Fibroblast of peridontal ligament (primary cell): ENCODE measurements around the gene ABHD16B.
"Not testable (repeated sequence)": the region's sequence is repeated elsewhere in the genome, so short reads cannot be mapped to it uniquely, and the experiment has no call there.

Experiments
- DNase-seq: peaks from one replicate; pipeline ENCODE4 v3.0.0-alpha.2; 2010; ENCODE audit errors: extremely low read depth

ABHD16B gene

DNA sequence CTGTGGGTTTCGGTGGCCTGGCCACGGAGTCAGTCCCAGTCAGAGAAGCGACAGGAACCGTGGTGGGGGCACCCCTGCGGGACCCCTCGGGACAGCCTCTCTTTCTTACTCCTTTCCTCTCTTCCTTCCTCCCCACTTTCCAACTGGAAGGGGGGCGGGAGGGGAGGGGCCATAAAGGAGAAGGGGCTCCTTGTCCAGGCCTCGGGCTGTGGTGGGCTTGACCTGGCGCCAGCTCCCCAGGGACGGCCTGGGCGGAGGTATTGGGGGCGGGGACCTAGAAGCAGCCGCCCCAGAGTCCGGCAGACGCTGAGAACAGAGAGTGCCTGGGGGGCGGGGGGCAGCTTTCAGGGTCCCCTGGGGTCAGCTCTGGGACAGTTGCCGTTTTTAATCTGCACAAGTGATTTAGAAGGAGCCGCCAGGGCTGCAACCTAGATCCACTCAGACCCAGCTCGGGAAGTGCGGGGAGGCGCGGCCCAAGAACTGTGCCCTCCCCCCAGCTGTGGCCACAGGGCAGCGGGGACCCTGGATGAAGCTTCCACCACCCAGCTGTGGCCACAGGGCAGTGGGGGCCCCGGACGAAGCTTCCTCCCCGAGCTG lies 6.4 kb upstream of the ABHD16B start:
- no peak for DNase-seq

DNA sequence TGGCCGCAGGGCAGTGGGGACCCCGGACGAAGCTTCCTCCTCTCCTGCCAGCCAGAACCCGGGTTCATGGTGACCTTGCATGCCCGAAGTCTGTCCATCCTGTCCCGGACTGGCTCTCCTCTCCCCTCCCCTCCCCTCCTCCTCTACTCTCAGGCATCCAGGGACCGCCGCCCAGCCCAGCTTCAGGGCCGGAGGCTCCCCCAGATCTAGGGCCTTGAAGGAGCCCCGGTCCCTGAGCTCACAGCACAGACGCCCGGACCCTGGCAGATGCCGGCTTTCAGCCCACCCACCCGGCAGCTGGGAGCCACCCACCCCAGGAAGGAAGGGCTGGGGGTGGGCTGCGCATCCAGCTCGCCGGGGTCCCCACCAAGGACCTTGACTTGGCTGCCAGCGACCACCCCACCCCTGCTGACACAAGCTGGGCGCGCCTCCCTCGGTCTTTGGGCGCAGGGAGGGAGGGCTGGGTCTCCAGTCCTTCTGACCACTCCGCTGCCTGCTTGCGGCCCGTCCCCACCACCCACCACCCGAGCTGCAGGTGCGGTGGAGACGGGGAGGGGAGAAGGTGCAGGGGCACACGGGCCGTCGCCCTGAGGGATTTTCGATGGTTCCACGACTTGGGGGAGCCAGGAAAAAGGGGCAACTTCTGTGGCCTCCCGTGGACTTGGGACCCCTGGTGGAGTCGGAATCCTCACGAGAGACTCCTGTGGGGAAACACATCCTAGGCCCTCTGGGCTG lies 5.8 kb upstream of the ABHD16B start:
- DNase-seq, result no peak

DNA sequence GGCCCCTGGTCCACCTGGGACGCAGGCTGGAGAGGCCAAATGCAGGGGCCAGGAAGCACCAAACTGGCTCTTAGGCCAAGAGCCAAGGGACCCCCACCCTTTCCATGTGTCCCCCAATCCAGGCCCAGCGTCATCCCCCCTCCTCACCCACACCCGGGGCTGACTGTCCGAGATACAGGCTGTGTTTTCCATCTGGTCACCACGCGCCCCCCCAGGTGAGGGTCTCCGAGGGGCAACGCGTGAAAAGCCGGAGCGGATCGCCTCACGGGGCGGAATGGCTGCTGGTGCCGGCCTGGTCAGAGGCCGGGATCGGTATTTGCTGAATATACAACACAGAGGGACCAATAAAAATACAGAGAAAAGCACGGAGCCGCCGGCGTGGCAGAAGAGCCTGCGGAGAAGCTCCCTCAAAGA lies 5.2 kb upstream of the ABHD16B start:
- DNase-seq, result no peak

DNA sequence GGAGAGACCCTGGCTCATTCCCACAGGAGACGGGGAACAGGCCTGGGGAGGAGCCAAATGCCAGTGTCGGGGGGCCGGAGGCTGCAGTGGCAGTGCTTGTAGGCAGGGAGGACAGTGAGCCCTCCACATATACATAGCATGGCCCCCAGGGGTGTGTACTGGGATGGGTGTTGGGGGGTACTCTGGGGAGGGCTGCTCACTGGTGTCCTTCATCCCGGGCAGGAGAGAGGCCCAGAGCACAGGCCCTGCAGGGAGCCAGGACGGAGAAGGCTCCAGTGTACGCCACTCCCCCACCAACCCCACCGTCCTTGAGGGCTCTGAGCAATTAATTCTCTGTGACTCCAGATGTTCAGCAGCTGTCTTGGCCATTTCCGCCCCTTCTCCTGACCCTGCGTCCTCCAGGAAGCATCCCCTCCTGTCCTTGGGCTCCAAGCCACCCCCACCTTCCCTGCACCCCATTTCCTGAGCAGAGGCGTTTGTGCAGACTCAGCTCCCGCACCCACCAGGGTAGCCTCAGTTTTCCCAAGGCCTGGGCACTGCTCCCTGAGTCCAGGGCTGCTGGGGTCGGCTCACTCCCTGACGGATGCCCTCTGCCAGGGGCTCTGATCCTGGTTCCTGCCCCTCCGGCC lies 3.4 kb upstream of the ABHD16B start:
- DNase-seq, result no peak

DNA sequence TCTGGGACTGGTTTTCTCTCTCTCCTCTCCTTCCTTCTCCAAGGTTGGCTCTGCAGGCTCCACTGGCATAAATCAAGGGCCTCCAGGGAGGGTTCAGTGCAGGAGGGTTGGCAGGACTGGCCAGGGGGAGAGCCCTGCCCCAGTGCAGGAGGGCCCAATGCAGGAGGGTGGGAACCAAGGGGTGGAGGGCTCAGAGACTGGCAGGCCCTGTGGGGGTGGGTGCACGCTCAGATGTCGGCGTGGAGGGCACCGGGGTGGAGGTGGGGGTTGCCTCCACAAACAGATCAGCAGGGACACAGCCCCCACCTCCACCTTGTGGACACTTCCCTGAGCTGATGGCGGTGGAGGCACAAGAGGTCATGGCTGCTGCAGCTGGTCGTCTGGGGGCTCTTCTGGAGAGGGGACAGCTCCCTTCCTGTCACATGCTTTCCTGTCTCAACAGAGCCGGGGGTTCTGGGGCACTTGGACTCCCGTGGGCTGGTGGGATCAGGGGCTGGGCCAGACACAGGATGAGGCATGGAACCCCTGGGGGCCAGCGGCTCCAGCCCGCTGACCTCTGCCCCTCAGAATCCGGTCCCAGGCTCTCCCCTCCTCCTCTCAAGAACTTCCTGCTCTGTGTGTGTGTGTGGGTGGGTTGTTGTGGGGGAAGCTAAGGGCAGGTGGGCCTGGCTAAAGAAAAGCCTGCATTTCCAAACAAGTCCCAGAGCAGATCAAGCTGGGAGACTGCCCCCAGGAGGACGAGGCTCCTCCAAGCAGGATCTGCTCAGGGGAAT lies 2.7 kb upstream of the ABHD16B start:
- no peak for DNase-seq

DNA sequence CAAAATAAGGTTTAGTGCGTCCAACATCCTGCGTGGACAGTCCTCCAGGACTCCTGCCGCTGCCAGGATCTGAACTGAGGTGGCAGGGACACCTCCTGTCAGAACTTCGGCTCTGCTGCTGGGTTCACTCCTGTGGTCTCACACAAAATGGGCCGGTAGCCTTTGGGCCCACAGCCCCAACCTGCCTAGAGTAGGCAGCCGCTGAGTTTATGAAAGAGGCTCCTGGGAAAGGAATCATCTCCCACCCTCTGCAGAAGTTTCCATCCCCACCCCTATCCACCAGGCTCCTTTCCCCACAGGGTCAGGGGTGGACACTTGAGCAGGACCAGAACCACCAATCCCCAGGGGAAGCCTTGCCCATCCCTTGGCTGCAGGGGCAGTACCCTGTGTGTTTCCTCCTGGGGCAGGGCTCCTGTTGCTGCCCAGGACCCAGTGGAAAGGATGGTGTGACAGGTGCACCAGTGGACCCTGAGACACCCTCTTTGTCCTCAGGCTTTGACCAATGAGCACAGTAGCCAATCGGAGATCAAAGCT lies 2.1 kb upstream of the ABHD16B start:
- DNase-seq, result no peak

DNA sequence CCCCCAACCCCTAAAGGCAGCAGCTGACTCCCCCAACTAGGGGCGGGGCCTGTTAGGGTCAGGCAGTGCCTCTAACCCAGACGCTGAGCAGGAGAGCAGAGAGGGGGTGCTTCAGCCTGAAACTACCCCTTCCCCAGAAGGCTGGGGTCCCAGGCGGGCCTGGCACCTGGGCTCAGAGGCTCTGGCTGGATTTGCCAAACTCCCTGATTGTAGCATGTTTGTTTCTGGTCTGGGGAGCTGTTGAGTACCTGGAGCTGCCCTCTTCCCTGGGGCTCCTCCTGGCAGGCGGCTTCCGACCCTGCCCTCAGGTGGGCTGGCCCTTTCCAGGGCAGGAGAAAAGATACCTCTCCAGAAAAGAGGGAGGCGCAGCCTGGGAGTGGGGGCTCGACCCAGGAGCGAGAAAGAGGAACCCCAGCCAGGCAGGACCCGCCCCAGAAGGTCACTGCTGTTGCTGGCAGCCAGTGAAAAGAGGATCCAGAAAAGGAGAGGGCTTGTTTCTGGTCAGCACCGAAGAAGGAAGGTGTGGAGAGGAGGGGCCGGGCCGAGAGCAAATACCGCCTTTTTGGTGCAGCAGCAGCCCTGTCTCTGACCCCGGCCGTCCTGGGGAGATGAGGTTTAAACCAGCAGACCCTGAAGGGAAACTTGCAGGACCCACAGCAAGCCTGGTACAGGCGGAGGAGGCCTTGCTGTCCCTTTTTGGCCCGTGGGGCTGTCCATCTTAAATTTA lies 810 bp upstream of the ABHD16B start:
- no peak for DNase-seq

DNA sequence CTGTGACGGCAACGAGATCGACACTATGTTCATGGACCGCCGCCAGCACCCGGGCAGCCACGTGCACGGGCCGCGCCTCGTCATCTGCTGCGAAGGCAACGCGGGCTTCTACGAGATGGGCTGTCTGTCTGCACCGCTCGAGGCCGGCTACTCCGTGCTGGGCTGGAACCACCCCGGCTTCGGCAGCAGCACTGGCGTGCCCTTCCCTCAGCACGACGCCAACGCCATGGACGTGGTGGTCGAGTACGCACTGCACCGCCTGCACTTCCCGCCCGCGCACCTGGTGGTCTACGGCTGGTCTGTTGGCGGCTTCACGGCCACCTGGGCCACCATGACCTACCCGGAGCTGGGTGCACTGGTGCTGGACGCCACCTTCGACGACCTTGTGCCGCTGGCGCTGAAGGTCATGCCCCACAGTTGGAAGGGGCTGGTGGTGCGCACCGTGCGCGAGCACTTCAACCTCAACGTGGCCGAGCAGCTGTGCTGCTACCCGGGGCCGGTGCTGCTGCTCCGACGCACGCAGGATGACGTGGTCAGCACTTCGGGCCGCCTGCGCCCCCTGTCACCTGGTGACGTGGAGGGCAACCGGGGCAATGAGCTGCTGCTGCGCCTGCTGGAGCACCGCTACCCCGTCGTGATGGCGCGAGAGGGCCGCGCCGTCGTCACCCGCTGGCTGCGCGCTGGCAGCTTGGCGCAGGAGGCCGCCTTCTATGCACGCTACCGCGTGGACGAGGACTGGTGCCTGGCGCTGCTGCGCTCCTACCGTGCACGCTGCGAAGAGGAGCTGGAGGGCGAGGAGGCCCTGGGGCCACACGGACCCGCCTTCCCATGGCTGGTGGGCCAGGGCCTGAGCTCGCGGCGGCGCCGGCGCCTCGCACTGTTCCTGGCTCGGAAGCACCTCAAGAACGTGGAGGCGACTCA lies 943 bp downstream of the ABHD16B start:
- no peak for DNase-seq

DNA sequence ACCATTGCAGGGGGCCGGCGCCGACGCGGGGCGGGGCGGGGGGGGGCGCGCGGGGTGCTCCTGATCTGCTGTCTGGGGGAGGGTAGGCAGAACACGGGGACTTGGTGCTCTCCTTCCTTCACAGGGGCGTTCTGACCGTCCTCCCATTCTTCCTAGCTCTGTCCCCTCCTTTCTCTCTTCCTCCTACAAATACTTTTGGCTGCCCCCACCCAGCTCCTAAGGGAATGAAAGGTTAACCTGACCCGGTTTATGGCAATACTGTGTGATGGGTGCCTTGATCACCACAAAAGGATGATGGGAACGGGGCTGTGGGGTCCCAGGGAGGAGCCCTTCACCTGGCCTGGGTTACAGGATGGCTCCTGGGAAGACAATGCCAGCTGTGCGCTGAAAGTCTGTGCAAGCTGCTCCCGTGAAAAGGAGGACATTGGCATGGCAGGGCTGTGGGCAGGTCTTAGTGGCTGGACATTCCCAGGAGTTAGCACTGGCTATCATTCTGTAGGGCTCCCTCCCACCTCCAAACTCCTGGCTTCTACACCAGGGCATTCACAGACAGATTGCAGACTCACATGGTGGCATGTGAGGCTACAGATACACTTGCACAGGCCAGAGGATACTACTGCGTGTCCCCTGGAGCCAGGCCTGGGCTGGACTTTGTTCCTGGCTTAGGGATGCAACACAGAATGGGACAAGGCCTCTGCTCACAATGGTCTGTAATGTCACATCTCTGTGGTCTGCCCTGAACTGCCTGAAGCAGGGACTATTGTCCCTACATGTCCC lies 1.9 kb downstream of the ABHD16B start:
- no peak for DNase-seq

DNA sequence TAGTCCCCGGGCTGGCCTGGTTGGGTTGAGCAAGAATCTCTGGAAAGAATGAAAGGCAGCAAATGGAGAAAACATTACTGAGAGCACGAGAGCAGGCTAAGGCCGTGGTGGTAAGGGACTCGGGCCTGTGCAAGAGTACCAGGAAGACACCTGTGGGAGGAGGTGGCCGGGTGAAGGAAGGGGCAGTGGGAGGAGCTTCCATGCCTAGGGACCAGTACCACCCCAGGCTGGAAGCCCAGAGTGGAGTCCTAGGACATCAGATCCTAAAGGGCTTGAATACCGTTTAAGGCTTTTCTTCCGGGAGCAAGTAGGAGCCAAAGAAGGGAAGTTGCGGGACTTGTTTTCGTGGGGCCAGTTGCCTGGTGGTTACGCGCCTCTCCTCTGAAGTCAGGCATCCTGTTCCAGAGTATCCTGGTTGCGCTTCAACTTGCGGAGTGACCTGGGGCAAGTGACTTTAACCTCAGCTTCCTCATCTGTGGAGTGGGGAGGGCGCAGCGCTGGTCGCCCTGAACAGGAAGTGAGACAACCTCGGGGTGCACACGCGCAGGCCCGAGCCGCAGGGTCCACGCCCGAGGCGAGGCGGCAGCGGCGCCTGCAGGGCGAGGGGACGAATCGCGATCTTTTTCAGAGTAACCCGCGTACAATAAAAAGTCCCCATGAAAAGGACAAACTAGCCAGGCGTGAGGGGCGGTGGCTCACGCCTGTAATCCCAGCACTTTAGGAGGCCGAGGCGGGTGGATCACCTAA lies 2.7 kb downstream of the ABHD16B start:
- DNase-seq, result peak; percentile 66

DNA sequence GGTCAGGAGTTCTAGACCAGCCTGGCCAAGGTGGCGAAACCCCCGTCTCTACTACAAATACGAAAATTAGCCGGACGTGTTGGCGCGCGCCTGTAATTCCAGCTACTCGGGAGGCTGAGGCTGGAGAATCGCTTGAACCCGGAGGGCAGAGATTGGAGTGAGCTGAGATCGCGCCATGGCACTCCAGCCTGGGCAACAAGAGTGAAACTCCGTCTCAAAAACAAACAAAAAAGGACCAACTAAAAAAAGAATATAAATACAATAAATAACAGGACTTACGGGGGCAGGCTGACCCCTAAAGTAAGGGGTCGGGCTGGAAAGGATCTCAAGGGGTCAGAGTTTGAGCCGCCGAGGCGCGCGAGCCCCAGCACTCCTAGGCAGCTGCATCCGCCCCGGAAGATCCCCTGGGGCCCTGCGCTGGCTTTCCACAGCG lies 3.3 kb downstream of the ABHD16B start:
- DNase-seq, result no peak

DNA sequence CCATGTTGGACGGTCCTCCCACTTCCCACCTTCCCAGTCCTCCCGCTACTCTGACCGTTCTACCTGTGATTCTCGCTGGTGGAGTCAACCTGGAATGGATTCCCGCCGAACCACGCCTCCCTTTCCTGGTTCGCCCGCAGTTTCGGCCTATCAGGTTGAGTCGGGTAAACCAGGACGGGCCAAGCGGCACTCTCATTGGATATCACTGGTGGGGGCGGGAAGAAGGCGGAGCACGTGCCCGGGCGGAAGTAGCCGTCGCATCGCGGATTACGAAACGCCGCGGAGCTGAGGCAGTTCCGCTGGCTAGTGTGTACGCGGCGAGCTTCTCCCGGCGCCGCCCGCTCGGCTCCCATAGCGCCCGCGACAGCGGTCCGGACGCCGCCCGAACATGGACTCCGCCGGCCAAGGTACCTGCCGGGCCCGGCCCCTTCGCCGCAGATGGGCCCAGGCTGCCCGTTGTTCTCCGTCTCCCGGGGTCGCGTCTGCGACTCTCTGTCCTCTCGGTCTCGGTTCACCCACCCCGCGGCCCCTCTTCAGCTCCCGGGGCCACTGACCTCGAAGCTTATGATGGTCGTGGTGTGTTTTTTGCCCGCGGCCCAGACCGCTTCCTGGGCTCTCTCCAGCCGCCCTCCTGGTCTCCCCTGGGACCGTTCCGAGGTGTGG lies 3.8 kb downstream of the ABHD16B start, which contains the start of gene TPD52L2:
TPD52L2 (plus strand) TSS at position 293 of the 663 bp plus-strand sequence; CDS start at position 389, 96 bp downstream.
- DNase-seq, result peak; percentile 95

DNA sequence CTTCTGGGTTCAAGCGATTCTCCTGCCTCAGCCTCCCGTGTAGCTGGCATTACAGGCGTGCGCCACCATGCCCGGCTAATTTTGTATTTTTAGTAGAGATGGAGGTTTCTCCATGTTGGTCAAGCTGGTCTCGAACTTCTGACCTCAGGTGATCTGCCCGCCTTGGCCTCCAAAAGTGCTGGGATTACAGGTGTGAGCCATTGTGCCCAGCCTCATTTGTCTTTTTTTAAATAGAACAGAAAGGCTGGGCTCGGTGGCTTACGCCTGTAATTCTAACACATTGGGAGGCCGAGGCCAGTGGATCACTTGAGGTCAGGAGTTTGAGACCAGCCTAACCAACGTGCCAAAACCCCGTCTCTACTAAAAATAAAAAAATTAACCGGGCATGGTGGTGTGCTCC lies 5.7 kb downstream of the ABHD16B start:
- not testable (repeated sequence) for DNase-seq

DNA sequence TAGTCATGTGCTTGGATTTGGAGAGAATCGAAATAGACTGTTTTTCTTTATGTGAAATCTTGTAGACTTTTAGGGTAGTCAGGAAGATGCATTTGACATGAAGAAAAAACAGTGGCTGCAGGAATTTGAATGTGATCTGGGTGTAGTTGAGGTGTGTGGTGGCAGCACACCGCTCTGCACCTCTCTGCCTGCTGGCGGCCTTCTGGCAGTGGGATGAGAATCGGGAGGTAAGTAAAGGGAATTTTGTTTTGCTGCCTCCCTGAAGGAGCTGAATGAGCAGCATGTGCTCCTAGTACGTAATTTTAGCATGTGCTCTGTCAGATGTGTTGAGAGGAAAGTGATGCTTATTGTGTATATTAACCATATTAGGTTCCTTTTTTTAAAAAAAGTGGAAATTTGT lies 7.0 kb downstream of the ABHD16B start:
- DNase-seq, result no peak

DNA sequence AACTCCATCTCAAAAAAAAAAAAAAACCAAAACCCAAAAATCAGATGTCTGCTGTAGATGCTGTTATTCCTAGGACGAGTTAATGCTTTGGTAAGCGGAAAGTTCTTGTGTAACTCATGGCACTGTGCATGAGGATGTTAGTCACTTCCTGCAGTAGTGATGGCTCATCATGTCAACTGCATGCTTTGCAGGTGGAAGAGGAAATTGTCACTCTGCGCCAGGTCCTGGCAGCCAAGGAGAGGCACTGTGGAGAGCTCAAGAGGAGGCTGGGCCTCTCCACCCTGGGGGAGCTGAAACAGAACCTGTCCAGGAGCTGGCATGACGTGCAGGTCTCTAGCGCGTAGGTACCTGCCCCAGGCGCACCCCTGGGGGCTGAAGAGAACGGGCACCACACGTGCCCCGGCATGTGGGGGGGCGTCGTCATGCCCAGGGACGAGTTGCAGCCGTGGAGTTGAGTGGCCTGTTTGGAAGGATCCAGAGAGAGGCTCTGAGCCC lies 12.2 kb downstream of the ABHD16B start:
- no peak for DNase-seq

DNA sequence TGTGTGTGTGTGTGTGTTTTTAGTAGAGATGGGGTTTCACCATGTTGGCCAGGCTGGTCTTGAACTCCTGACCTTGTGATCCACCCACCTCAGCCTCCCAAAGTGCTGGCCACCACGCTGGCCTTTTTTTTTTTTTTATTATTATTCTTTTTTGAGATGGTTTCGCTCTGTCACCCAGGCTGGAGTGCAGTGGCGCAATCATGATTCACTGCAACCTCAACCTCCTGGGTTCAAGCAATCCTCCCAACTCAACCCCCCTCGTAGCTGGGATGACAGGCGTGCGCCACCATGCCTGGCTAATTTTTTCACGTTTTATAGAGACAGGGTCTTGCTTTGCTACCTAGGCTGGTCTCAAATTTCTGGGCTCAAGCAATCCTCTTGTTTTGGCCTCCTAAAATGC lies 12.9 kb downstream of the ABHD16B start:
- DNase-seq, result not testable (repeated sequence)

DNA sequence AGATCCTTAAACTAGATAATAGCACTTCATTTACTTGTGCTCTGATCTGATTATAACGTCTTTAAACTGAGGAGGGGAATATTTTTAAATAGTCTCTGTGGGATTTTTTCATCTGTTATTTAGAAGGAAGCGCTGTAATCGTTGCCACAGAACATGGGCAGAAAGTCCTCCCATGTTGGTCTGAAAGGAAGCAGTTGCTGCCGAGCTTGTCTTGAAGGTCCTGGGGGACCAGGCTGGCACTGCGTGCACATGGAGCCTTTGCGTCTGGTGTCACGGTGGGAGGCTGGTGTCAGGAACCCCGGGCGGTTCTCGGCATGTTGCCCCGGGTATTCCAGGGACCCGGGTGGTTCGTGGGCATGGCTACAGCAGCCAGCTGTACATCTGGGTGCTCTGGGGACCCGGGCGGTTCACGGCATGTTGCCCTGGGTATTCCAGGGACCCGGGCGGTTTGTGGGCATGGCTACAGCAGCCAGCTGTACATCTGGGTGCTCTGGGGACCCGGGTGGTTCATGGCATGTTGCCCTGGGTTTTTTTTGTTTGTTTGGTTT lies 15.3 kb downstream of the ABHD16B start:
- DNase-seq, result no peak
